NK-92 (cell line): ENCODE measurements around the gene RAB38.

Source experiments
- DNase-seq: peaks from one replicate; lab custom pipeline; 2025; ENCODE audit not compliant: unreplicated experiment; lab: John Stamatoyannopoulos, UW

RAB38 gene

GRCh38 chr11:88105526-88105925, 69.7 kb downstream of the RAB38 start:
- DNase-seq, result no peak

GRCh38 chr11:88104408-88104807, 70.8 kb downstream of the RAB38 start:
- no peak for DNase-seq

GRCh38 chr11:88103337-88104206, 71.7 kb downstream of the RAB38 start:
- DNase-seq, result no peak

GRCh38 chr11:88102598-88102934, 72.7 kb downstream of the RAB38 start:
- no peak for DNase-seq

GRCh38 chr11:88101881-88102597, 73.2 kb downstream of the RAB38 start:
- no peak for DNase-seq

GRCh38 chr11:88100151-88100550, 75.1 kb downstream of the RAB38 start:
- DNase-seq, result no peak

- DNase-seq, result no peak
These were observed 77.0 kb downstream of the RAB38 start for GRCh38 chr11:88098289-88098688.

GRCh38 chr11:88089134-88089533, 86.1 kb downstream of the RAB38 start:
- no peak for DNase-seq

- no peak for DNase-seq
These were observed 87.9 kb downstream of the RAB38 start for GRCh38 chr11:88087337-88087736.

- DNase-seq, result no peak
These were observed 88.9 kb downstream of the RAB38 start for GRCh38 chr11:88086297-88086696.

- DNase-seq, result no peak
These were observed 104.8 kb downstream of the RAB38 start for GRCh38 chr11:88070437-88070836.

- no peak for DNase-seq
These were observed 106.2 kb downstream of the RAB38 start for GRCh38 chr11:88068848-88069554.

GRCh38 chr11:88066090-88066489, 109.2 kb downstream of the RAB38 start:
- DNase-seq, result no peak

GRCh38 chr11:88064097-88064705, 111.0 kb downstream of the RAB38 start:
- DNase-seq, result no peak
